Stimulated activated naive CD8-positive, alpha-beta T cell treated with anti-CD3 and anti-CD28 coated beads, Interleukin-15, amount 100 ng/mL, for 72 hours (primary cell): Measurements from ENCODE around the gene GALNS.

ENCODE experiments used
- ATAC-seq: fragments of 150-1000 bp; cut with Tn5 transposase; 2 replicates; pipeline ENCODE4 v1.10.0; 2021; ENCODE audit warnings: mild to moderate bottlenecking, moderate library complexity
- DNase-seq, 2 donors: peaks; one replicate each; pipeline ENCODE4 v3.0.0; 2021 to 2022
- H3K27ac Mint-ChIP-seq, 2 donors: one replicate each; pipeline ENCODE4 v1.8.0; 2022; ENCODE audit warnings: mild to moderate bottlenecking in 2 of 2, mixed read lengths in 2 of 2, moderate library complexity in 2 of 2
- H3K27me3 Mint-ChIP-seq: one replicate; pipeline ENCODE4 v1.8.0; 2022; ENCODE audit warnings: mixed read lengths
- H3K4me1 Mint-ChIP-seq: one replicate; pipeline ENCODE4 v1.8.0; 2022; ENCODE audit warnings: mild to moderate bottlenecking, mixed read lengths
- H3K4me3 Mint-ChIP-seq, 2 donors: one replicate each; pipeline ENCODE4 v1.8.0; 2022; ENCODE audit warnings: mild to moderate bottlenecking in 2 of 2, mixed read lengths in 2 of 2, moderate library complexity in 1 of 2
- H3K9me3 Mint-ChIP-seq, 2 donors: one replicate each; pipeline ENCODE4 v1.8.0; 2022; ENCODE audit warnings: mixed read lengths in 2 of 2

The GALNS gene

DNA sequence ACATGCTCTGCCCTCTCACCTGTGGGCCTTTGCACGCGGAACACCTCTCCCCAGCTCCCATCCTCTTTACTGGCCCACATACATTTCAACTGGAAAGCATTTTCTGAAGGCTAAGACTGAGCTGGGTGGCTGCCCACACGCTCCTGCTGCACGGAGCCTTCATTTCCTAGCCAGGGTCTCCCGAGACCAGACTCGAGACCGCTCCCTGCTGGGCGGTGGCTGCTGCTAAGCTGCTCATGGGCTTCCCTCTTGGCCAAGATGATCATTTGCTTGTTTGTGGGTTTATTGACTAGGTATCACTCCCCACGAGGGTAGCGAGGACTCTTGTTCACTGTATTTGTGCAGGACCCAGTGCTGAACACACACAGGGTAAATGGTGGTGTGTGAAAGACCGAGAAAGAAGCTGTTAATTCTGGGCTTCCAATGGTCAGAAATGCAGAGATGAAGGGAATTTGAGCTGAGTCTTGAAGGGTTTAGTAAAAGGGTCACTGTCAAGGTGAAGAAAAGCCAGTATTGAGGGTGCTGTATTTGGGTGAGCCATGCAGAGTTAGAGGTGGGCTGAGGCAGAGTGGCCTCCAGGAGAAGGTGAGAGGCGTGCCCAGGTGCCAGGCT, 1.1 kb upstream of the GALNS start:
- peaks cover 39% of the 10 kb centered on the region for H3K4me1 Mint-ChIP-seq
- H3K27ac Mint-ChIP-seq, result peak overlapping the region; percentile 86 to 98

DNA sequence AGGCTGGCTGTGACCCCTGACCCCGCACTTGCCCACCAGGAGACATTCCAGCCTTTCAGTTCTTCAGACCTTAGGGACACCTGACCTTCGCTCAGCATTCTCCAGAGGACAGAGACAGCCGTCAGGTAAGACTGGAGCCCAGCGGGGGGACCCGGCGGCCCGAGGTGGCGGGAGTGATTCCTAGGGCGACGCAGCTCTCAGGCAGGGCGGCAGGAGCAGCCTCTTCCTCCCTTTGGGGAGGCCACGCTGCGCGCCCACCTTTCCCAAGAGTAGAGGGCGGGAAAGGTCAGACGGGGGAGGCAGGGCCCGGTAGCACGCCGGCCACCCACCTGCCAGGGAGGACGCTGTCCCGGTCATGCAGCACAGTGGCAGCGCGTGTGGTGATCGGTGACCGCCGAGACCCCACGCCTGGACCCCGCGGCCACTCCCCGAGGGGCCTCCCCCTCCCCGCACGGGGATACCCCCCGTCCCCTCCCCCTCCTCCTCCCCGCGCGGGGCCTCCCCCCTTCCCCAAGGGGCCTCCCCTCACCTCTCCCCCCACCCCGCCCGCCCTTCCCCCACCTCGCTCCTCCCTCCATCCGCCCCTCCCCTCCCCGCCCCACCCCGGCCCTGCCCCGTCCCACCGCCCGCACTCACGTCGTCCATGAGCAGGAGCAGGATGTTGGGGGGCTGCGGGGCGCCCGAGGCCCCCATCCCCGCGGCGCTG, 472 bp downstream of the GALNS start:
- no peaks in the 10 kb centered on the region for H3K9me3 Mint-ChIP-seq
- peak in 1 of 2 donors; percentile 20 for DNase-seq
- H3K27me3 Mint-ChIP-seq, result no peaks in the 10 kb centered on the region
- H3K4me3 Mint-ChIP-seq, result peak overlapping the region; percentile 91 to 100
- H3K27ac Mint-ChIP-seq, result peak overlapping the region in 1 of 2 donors; percentile 6
- peaks cover 39% of the 10 kb centered on the region for H3K4me1 Mint-ChIP-seq
- peak; percentile 64 for ATAC-seq

More for the DNA sequence above, 1.1 kb upstream of the GALNS start:
- ATAC-seq (peak; percentile 73), DNase-seq (peak; percentile 66 to 77)
- Mint-ChIP-seq H3K4me3 (peak overlapping the region; percentile 91 to 100), H3K9me3 (no peaks in the 10 kb centered on the region), H3K27me3 (no peaks in the 10 kb centered on the region)

DNA sequence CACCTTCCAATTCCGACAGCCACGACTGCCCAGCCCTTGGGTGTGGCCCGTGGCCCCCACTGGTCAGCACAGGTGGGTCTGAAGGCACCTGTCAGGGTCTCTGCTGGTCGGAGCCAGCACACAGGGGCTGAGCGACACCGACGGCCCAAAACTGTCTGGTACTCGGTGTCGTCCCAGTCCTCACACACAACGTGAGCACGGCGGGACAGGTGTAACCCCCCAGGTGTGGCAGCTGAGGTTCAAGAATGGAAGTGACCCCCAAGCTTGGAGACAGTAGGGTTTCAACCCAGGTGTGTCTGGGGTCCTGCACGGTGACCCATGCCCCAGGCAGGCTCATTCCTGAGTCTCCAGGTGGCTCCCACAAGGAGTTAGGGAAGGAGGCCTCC, 1.0 kb downstream of the GALNS start:
- ATAC-seq (no peak), DNase-seq (no peak)
- H3K4me3 Mint-ChIP-seq, result peak overlapping the region; percentile 76 to 83
- no peaks in the 10 kb centered on the region for H3K27me3 Mint-ChIP-seq
- peaks cover 39% of the 10 kb centered on the region for H3K4me1 Mint-ChIP-seq
- no peaks in the 10 kb centered on the region for H3K9me3 Mint-ChIP-seq
- H3K27ac Mint-ChIP-seq, result peak overlapping the region in 1 of 2 donors; percentile 6

DNA sequence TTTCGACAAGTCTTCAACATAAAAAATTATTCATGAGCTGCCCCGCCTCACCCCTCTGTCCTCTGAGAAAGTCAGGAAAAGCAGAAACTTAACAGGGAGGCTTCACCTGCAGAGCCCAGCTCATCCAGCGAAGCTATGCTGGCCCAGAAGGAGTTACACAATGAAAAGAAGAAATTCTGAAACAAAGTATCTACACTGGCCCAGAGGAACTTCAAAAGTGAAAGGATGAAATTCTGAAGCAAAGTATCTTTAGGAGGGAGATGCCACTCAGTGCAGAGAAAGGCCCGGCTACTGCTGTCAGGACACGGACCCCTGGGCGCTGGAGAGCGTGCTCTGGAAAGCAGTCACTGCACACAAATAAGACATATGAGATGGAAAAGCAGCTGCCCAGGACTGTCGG, 1.6 kb downstream of the GALNS start:
- no peak for ATAC-seq
- Mint-ChIP-seq H3K4me3 (peak overlapping the region; percentile 63 to 67), H3K27ac (no peak overlapping the region), H3K9me3 (no peaks in the 10 kb centered on the region), H3K4me1 (peaks cover 39% of the 10 kb centered on the region), H3K27me3 (no peaks in the 10 kb centered on the region)
- DNase-seq, result no peak

DNA sequence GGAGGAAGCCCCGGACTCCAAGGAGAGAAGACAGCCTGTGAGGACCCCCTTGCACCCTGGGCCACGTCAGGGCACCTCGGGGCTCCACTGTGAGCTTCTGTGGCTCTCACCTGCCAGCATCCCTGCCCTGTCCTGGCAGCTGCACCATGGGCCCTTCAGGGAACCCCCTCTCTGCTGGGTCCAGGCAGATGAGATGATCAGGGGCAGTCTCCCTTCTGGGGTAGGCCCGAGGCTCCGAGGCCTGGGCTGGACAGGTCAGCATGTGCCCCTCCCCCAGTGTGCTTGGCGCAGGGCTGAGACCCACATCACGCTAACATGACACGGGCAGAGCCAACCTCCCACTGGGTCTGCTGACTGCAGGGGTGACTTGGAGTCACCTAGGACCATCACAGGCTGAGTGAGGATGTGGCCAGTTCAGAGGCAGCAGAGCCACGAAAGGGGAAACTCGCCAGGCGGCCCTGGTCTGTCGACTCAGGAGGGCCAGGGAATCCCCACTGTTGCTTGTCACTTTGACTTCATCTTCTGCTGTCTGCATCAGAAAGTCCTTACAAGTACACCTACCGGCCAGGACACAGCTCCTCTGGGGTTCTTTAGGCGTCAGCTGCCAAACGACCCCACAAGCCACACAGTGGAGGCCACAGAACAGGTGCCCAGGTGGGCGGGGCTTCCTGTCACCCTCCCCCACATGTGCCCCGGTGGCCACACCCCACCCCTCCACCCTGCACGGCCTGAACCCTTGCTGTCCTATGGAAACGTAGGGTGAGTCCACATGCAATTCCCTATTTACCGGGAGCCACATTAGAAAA, 2.2 kb downstream of the GALNS start:
- peak overlapping the region in 1 of 2 donors; percentile 33 for H3K4me3 Mint-ChIP-seq
- ATAC-seq, result peak; percentile 48
- no peaks in the 10 kb centered on the region for H3K9me3 Mint-ChIP-seq
- H3K27ac Mint-ChIP-seq, result no peak overlapping the region
- H3K4me1 Mint-ChIP-seq, result peaks cover 39% of the 10 kb centered on the region
- peak; percentile 15 to 38 for DNase-seq
- H3K27me3 Mint-ChIP-seq, result no peaks in the 10 kb centered on the region

DNA sequence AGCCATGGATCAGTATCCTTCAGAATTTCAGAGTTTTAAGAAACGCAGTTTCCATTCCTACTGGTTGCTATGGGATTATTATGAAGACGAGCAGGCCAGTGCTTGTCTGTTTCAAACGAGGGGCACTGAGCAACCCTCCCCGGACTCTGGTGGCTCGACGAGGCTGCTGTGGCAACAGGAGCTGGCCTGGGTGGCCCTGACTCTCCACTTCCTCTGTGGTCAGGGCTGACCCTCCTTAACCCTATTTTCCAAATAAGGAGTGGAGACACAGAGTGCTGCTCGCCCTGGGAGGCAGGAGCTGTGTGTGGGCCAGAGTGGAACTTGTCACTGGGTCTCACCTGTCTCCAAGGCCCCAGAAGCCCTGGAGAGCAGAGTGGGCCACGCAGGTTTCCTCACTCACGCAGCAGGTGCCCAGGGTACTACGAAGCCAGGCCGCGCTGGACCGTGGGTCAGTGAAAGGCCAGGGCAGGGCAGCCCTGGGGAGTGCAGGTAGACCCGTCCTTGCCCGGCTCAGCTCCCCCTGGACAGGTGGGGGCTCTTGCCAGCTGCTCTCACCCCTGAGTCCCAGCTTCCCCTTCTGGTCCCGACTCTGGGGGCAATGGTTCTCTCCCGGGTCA, 3.3 kb downstream of the GALNS start:
- no peaks in the 10 kb centered on the region for H3K9me3 Mint-ChIP-seq
- no peak for DNase-seq
- H3K27ac Mint-ChIP-seq, result peak overlapping the region in 1 of 2 donors; percentile 12
- H3K4me3 Mint-ChIP-seq, result no peak overlapping the region
- H3K4me1 Mint-ChIP-seq, result peaks cover 35% of the 10 kb centered on the region
- ATAC-seq, result no peak
- no peaks in the 10 kb centered on the region for H3K27me3 Mint-ChIP-seq

DNA sequence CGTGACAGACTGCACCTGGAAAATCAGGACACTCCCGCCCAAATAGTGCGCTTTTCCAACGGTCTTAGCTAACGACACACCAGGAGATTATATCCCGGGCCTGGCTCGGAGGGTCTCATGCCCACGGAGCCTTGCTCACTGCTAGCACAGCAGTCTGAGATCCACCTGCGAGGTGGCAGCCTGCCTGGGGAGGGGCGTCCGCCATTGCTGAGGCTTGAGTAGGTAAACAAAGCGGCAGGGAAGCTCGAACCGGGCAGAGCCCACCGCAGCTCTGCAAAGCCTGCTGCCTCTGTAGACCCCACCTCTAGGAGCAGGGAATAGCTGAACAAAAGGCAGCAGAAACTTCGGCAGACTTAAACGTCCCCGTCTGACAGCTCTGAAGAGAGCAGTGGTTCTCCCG, 5.1 kb downstream of the GALNS start:
- ATAC-seq, result no peak
- Mint-ChIP-seq H3K9me3 (no peaks in the 10 kb centered on the region), H3K4me1 (peaks cover 25% of the 10 kb centered on the region), H3K4me3 (no peak overlapping the region), H3K27me3 (no peaks in the 10 kb centered on the region), H3K27ac (no peak overlapping the region)
- no peak for DNase-seq

DNA sequence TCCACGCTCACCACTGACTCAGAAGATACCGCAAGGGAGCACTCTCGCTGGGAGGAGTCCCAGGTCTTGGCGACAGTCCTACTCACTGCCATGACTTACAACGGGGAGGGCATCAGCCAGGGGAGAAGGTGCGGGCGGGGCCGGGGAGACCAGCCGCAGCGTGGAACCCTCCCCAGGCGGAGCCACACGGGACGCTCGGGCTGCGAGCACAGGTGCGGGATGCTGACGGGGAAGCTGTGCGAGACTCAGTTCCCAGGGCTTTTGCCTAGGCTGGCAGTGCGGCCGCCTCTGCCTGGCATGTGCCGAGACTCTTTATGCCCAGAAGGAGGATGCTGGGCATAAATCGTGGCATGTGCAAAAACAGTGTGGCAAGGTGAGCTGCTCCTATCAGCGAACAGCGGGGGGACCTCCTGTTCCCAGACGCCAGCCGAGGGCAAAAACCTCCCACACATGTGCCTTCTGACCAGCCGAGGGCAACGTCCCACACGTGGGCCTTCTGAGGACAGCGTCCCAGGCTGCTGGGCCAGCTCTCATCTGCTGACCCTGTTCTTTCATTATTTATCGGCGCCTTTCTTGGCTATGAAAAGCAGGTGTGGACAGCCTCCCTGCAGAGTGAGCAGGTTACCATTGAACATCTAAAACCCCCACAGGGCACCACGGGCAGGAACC, 6.1 kb downstream of the GALNS start:
- Mint-ChIP-seq H3K9me3 (no peaks in the 10 kb centered on the region), H3K4me3 (no peak overlapping the region), H3K27me3 (no peaks in the 10 kb centered on the region), H3K27ac (peak overlapping the region in 1 of 2 donors; percentile 12), H3K4me1 (peaks cover 19% of the 10 kb centered on the region)
- ATAC-seq, result no peak
- no peak for DNase-seq

DNA sequence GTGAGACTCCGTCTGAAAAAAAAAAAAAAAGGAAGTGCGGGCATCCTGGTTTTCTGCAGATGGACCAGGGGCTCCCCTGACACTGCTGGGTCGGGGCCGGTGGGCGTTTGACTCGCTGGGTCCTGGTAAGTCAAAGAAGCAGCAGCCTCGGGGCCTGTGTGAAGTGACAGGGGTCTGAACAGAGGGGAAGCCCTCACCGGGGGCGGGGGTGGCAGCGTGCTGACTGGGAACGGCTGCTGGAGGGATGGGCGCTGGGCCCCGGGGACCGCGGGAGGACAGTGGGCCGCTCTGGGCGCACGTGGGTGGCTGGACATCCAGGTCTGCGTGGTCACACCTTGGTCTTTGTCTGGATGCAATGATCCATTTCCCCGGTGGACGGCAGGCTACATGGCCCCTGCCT, 8.2 kb downstream of the GALNS start:
- no peak overlapping the region for H3K4me3 Mint-ChIP-seq
- no peak overlapping the region for H3K27ac Mint-ChIP-seq
- no peaks in the 10 kb centered on the region for H3K4me1 Mint-ChIP-seq
- H3K27me3 Mint-ChIP-seq, result no peaks in the 10 kb centered on the region
- ATAC-seq (no peak), DNase-seq (no peak)
- no peaks in the 10 kb centered on the region for H3K9me3 Mint-ChIP-seq

DNA sequence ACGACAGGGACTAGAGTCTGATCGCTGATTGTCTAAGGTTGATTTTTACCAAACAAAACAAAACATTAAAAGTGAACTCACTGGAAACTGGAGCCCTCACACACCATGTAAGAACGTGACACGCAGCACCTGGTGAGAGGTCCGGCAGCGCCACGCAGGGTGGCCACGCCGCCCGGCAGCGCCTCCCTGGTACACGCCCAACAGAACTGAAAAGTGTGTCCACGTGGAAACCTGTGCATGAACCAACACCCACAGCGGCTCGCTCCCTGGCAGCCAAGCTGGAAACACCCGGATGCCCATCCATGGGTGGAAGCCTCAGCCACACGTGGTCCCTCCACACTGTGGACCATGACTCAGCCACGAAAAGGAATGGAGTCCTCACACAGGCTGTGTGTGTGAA, 9.1 kb downstream of the GALNS start:
- no peaks in the 10 kb centered on the region for H3K4me1 Mint-ChIP-seq
- no peak overlapping the region for H3K27ac Mint-ChIP-seq
- ATAC-seq, result no peak
- DNase-seq, result no peak
- H3K4me3 Mint-ChIP-seq, result no peak overlapping the region
- no peaks in the 10 kb centered on the region for H3K27me3 Mint-ChIP-seq
- no peaks in the 10 kb centered on the region for H3K9me3 Mint-ChIP-seq

DNA sequence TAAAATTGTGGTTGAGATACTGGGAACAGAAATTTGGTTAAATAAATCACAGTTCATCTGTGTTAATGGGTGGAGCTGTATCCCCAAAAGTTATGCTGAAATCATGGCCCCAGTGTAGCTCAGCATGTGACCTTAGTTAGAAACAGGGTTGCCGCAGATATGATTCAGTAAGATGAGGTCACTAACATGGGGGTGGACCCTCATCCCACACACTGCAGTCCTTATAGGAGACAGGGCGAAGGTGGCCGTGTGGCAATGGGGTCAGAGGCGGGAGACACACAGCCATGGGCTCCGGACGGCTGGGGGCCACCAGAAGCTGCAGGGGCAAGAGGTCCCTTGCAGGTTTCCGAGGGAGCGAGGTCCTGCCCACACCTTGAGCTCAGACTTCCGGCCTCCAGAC, 10.7 kb downstream of the GALNS start:
- ATAC-seq (no peak), DNase-seq (no peak)
- no peak overlapping the region for H3K4me3 Mint-ChIP-seq
- H3K27me3 Mint-ChIP-seq, result no peaks in the 10 kb centered on the region
- H3K9me3 Mint-ChIP-seq, result no peaks in the 10 kb centered on the region
- no peak overlapping the region for H3K27ac Mint-ChIP-seq
- no peaks in the 10 kb centered on the region for H3K4me1 Mint-ChIP-seq

DNA sequence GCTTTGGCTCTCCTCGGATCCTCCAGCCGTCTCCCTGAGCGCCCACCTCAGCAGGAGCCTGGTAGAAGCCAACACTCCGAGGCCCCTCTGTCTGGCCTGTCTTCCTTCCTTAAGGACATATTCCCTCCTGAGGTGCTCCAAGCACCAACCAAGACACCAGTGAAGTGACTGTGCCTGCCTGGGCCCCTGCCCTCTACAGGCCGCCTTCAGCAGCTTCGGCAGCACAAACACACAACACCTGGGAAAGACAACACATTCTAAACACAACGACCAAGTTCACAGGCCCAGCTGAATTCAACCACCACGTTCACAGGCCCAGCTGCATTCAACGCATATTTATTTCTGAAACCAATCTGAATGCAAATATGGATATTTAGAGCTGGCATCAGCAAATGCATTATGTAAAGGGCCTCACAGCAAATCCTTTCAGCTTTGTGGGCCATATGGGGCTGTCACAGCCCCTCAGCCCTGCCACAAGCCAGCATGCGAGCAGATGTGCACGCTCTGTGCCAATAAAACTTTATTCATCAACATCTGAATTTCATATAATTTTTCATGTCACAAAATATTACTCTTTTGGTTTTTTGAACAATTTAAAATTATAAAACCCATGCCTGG, 12.2 kb downstream of the GALNS start:
- no peaks in the 10 kb centered on the region for H3K9me3 Mint-ChIP-seq
- H3K27me3 Mint-ChIP-seq, result no peaks in the 10 kb centered on the region
- H3K27ac Mint-ChIP-seq, result no peak overlapping the region
- H3K4me1 Mint-ChIP-seq, result no peaks in the 10 kb centered on the region
- no peak overlapping the region for H3K4me3 Mint-ChIP-seq
- ATAC-seq, result no peak
- no peak for DNase-seq

DNA sequence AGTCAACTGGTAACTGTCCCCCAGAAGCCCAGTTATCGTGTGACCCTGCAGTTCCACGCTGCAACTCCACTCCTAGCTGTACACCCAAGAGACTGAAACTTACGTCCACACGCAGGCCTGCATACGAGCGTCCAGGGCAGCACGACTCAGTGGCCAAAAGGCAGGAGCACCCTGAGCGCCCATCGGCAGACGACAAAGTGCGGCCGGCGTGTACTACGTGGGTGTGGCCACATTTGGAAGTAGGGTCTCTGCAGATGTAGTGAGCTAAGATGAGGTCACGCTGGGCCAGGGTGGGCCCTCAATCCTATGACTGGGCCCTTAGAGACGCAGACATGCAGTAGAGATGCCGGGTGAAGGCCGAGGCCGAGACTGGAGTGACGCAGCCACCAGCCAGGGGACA, 13.5 kb downstream of the GALNS start:
- H3K4me1 Mint-ChIP-seq, result no peaks in the 10 kb centered on the region
- no peak overlapping the region for H3K27ac Mint-ChIP-seq
- H3K4me3 Mint-ChIP-seq, result no peak overlapping the region
- H3K9me3 Mint-ChIP-seq, result no peaks in the 10 kb centered on the region
- H3K27me3 Mint-ChIP-seq, result no peaks in the 10 kb centered on the region
- DNase-seq (no peak), ATAC-seq (no peak)

DNA sequence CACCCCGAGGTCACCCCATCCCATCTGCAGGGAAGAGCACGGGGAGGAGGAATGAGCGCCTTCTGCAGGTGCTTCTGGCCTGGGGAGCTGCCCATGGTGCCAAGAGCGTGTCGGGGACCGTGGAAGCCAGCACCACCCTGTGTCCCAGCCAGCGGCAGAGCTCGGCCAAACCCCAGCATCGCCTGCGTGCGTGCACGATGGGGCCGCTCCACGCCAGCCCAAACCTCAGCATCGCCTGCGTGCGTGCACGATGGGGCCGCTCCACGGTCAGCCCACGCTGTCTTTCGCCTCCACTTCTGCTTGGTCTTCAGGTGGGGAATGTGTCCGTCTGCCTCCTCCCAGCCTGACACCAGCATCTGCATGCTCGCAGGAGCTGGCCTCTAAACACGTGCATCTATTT, 13.9 kb downstream of the GALNS start:
- no peaks in the 10 kb centered on the region for H3K9me3 Mint-ChIP-seq
- H3K27ac Mint-ChIP-seq, result no peak overlapping the region
- no peak overlapping the region for H3K4me3 Mint-ChIP-seq
- no peak for ATAC-seq
- no peaks in the 10 kb centered on the region for H3K4me1 Mint-ChIP-seq
- no peaks in the 10 kb centered on the region for H3K27me3 Mint-ChIP-seq
- no peak for DNase-seq

DNA sequence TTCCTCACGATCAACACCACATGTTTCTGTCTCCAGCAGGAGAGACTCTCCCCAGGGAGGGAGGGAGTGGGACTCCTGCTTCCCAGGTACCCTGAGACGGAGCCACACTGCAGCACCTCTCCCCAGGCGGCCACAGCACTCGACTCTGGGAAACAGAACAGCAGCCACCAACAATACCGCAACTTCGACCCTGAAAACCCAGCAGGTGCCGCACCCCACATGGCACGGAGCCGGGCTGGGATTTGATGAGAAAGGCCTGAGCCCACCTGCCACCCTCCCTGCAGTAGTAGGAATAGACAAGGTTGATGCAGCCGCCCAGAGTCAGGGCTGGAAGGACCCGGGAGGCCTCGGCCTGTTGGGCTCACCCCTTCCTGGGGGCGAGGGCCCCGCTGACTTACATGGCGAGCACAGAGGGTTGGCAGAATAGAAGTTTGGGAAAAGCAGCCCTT, 14.4 kb downstream of the GALNS start:
- Mint-ChIP-seq H3K27ac (no peak overlapping the region), H3K4me3 (no peak overlapping the region), H3K4me1 (no peaks in the 10 kb centered on the region), H3K9me3 (no peaks in the 10 kb centered on the region), H3K27me3 (no peaks in the 10 kb centered on the region)
- DNase-seq, result no peak
- ATAC-seq, result no peak
